GM12878 (cell line): ENCODE data around the gene ATP5MK. TPM values are rescaled to one million over a fixed set of nuclear protein-coding genes. Genes with fewer than 3 reads are reported as not detected.

Experiments used
- CHD2 ChIP-seq: IDR thresholded peaks from 2 replicates; pipeline ENCODE4 v1.6.1; 2011; ENCODE audit warnings: low read depth, low read length, improper control_type of control experiment, borderline replicate concordance
- CHD4 ChIP-seq: fragments of 200-600 bp; sonication (generic); IDR thresholded peaks from 2 replicates; pipeline ENCODE4 v1.6.1; 2016; ENCODE audit warnings: mild to moderate bottlenecking
- E2F4 ChIP-seq: IDR thresholded peaks from 2 replicates; pipeline ENCODE4 v1.6.1; 2012; ENCODE audit warnings: low read depth, low read length, improper control_type of control experiment
- ELK1 ChIP-seq: IDR thresholded peaks from 2 replicates; pipeline ENCODE4 v1.6.1; 2012; ENCODE audit warnings: low read depth, low read length, improper control_type of control experiment
- HDAC6 ChIP-seq: fragments of 200-600 bp; sonication (generic); IDR thresholded peaks from one replicate; pipeline ENCODE4 v1.8.0; 2017; ENCODE audit warnings: antibody characterized with exemption; ENCODE audit not compliant: unreplicated experiment
- KDM1A ChIP-seq: fragments of 200-600 bp; sonication (generic); IDR thresholded peaks from 2 replicates; pipeline ENCODE4 v1.6.1; 2016; ENCODE audit warnings: borderline replicate concordance
- NR2C2 ChIP-seq: IDR thresholded peaks from 2 replicates; pipeline ENCODE4 v1.6.1; 2011; ENCODE audit warnings: borderline replicate concordance, low read depth; ENCODE audit not compliant: control insufficient read depth, insufficient read length
- PKNOX1 ChIP-seq: fragments of 450-650 bp; IDR thresholded peaks from 2 replicates; pipeline ENCODE4 v1.6.1; 2016; ENCODE audit warnings: mild to moderate bottlenecking
- RAD21 ChIP-seq: IDR thresholded peaks from 2 replicates; pipeline ENCODE4 v1.6.1; 2011; ENCODE audit warnings: mild to moderate bottlenecking, low read depth, low read length, moderate library complexity; ENCODE audit not compliant: insufficient read depth
- SREBF1 ChIP-seq: IDR thresholded peaks from 2 replicates; pipeline ENCODE4 v1.6.1; 2012; ENCODE audit warnings: mild to moderate bottlenecking, low read length
- TCF12 ChIP-seq: IDR thresholded peaks from 2 replicates; pipeline ENCODE4 v1.6.1; 2011; ENCODE audit warnings: low read depth, mild to moderate bottlenecking, low read length
- WRNIP1 ChIP-seq: IDR thresholded peaks from 2 replicates; pipeline ENCODE4 v1.6.1; 2011; ENCODE audit warnings: low read depth, low read length, improper control_type of control experiment, borderline replicate concordance
- ZNF24 ChIP-seq: fragments of 450-650 bp; IDR thresholded peaks from 2 replicates; pipeline ENCODE4 v1.6.1; 2017; ENCODE audit warnings: antibody characterized with exemption, mild to moderate bottlenecking
- ZNF592 ChIP-seq: fragments of 450-650 bp; IDR thresholded peaks from 2 replicates; pipeline ENCODE4 v1.6.1; 2017; ENCODE audit warnings: mild to moderate bottlenecking, moderate library complexity
- ZNF687 ChIP-seq: fragments of 450-650 bp; IDR thresholded peaks from 2 replicates; pipeline ENCODE4 v1.6.1; 2017; ENCODE audit warnings: mild to moderate bottlenecking, moderate library complexity
- polyA plus RNA-seq, 11 experiments: library from polyadenylated mRNA; depleted of rRNA in 4 of 11; unstranded in 6 of 11; stranded (reverse) in 5 of 11; fragments of >200 nt; fragmentation: Nextera tagmentation in 4 of 11; fragmentation: Illumina TruSeq in 1 of 11; extraction: Ambion mirVana in 4 of 11; extraction: Trizol in 1 of 11; gene quantifications; 1 replicate in 1 of 11; 2 replicates in 10 of 11; pipeline versions ENCODE4 v1.2.1 to v1.2.3, GENCODE V29; 2011 to 2016; ENCODE audit warnings: inconsistent platforms in 2 of 11, missing spikeins in 2 of 11, low read depth in 1 of 11
- total RNA-seq, 4 experiments: library from RNA; depleted of rRNA in 3 of 4; stranded (reverse); fragments of >200 nt in 3 of 4; fragmentation: Illumina TruSeq in 1 of 4; extraction: Trizol in 1 of 4; gene quantifications; 2 replicates each; pipeline versions ENCODE4 v1.2.1 to v1.2.3, GENCODE V29; 2013 to 2021

Gene ATP5MK
- total and polyA plus RNA-seq, 10 of the 15 experiments (the other 5 are each of a cell fraction or from before 2014, with no cell fraction given): 240 to 1,790 (median 626) TPM

- TF ChIP-seq ZNF592: no peak
- no peak for TF ChIP-seq KDM1A
- no peak for TF ChIP-seq HDAC6
- TF ChIP-seq RAD21: 0 out of 2 replicates have a peak, but pooled peaks have one; percentile 3
- TF ChIP-seq SREBF1: no peak
- no peak for TF ChIP-seq CHD4
- peak; percentile 88 for TF ChIP-seq ELK1
- peak; percentile 73 for TF ChIP-seq ZNF687
- peak; percentile 86 for TF ChIP-seq PKNOX1
- TF ChIP-seq CHD2: peak; percentile 87; the same call in 1 of the 2 replicates
- TF ChIP-seq TCF12: peak; percentile 97
- TF ChIP-seq NR2C2: no peak
- 0 out of 2 replicates have a peak, but pooled peaks have one; percentile 92 for TF ChIP-seq WRNIP1
- TF ChIP-seq E2F4: no peak
- TF ChIP-seq ZNF24: no peak
These were observed at the start of gene ATP5MK, which contains the start of gene PDCD11 (continued) for GRCh38 chr10:103396067-103396788.
